Skeletal muscle satellite cell (primary cell): ENCODE measurements around the gene STAMBPL1.
"Not testable (repeated sequence)": the region's sequence is repeated elsewhere in the genome, so short reads cannot be mapped to it uniquely, and the experiment has no call there.

Source experiments
- H3K27me3 ChIP-seq: 2 replicates; pipeline ENCODE4 v1.7.0; 2013; ENCODE audit warnings: low read length; ENCODE audit not compliant: control insufficient read depth, insufficient read depth
- H3K36me3 ChIP-seq: 2 replicates; pipeline ENCODE4 v1.7.0; 2013; ENCODE audit warnings: mild to moderate bottlenecking, control low read depth, low read length; ENCODE audit not compliant: insufficient read depth
- H3K4me1 ChIP-seq: 2 replicates; pipeline ENCODE4 v1.7.0; 2013; ENCODE audit warnings: low read length; ENCODE audit not compliant: control insufficient read depth, insufficient read depth
- H3K4me2 ChIP-seq: 2 replicates; pipeline ENCODE4 v1.7.0; 2013; ENCODE audit warnings: mild to moderate bottlenecking, low read length
- H3K4me3 ChIP-seq: 2 replicates; pipeline ENCODE4 v1.7.0; 2013; ENCODE audit warnings: low read length
- H3K9ac ChIP-seq: 2 replicates; pipeline ENCODE4 v1.7.0; 2013; ENCODE audit warnings: mild to moderate bottlenecking, low read depth, low read length, moderate library complexity
- H3K9me3 ChIP-seq: replicated peaks from 2 replicates; pipeline ENCODE4 v1.7.0; 2013; ENCODE audit warnings: mild to moderate bottlenecking, control low read depth, low read length

STAMBPL1 gene

DNA sequence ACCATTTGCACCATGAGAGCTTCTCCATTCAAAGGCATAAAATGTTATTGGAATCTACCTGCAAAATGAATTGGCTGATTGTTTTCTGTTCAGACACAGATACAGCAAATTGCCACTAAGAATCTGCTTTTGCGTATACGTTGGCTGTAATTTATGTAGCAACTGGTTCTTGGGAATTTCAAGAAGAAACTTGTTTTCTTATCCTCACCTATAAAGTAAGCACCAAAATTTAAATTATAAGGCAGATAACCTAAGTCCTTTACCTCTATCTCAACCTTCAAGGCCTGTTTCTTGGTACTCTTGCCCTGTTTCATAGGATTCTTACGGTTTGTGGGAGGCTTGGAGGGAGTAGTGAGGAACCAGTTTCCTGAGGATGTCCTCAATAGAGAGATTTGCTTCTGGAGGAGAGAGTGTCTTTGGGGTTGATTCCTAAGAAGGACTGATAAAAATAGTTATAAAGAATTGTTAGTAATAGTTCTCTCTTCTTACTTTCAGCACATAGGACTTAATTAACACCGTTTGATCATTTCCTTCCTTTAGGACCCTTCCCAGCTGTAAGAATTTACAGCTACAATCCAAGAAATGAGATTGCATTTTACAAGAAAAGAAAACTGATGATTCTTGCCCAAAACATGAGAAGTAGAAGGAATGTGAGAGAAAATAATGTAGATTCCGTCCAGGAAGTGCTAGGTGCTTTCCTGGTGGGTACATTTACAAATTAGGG is 2.0 kb downstream of the STAMBPL1 start:
- Histone ChIP-seq H3K4me3 (peak overlapping the region; percentile 94), H3K9ac (peak overlapping the region; percentile 93), H3K4me2 (peak overlapping the region; percentile 94), H3K36me3 (no peaks in the 10 kb centered on the region), H3K27me3 (no peaks in the 10 kb centered on the region), H3K4me1 (peaks cover 50% of the 10 kb centered on the region), H3K9me3 (no peaks in the 10 kb centered on the region)

- H3K9me3 ChIP-seq, H3K36me3 ChIP-seq, H3K27me3 ChIP-seq: not testable (repeated sequence)
- H3K9ac ChIP-seq, result peak overlapping the region; percentile 93
- peaks cover 50% of the 10 kb centered on the region for H3K4me1 ChIP-seq
- H3K4me2 ChIP-seq, result peak overlapping the region; percentile 94
- H3K4me3 ChIP-seq, result peak overlapping the region; percentile 94
Measured at GRCh38 chr10:88882646-88883447, 2.8 kb downstream of the STAMBPL1 start.

DNA sequence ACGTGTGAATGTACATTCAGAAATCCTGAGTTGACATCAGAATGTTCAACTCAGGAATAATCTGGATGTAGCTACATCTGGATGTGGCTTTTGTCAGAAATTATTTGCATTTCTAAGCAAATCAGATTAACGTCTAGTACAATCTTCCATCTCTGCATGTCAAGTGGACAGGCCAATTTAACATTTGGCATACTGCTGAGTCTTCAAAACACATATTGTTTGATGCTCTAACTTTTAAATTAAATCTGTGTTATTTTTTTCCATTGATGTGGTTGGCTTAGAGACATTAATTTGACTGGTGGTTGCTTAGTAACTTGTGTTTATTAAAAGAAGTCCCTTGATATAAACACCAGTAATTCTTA is 3.4 kb downstream of the STAMBPL1 start:
- H3K9ac ChIP-seq, result peak overlapping the region; percentile 4

DNA sequence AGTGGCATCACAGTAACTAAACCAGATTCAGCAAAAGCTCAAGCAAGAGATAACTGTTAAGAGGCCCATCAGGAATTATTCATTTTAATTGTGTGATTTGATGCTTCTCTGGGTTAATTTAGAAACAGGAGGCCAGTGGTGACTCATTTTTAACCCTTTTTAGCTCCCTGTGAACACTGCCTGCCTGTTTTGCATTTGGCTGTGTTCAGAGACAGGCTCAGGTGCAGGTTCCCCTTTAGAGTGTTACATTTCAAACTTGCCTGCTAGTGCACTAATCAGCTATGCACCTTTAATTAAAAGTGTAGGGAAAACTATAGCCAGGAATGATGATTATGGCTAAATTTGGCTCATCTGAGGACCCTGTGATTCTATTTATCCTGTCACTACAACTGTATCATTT is 6.5 kb downstream of the STAMBPL1 start:
- no peaks in the 10 kb centered on the region for H3K36me3 ChIP-seq

More for the DNA sequence above, 3.4 kb downstream of the STAMBPL1 start:
- Histone ChIP-seq H3K4me2 (peak overlapping the region; percentile 94), H3K4me3 (peak overlapping the region; percentile 31), H3K36me3 (no peaks in the 10 kb centered on the region), H3K4me1 (peaks cover 55% of the 10 kb centered on the region), H3K9me3 (no peaks in the 10 kb centered on the region), H3K27me3 (no peaks in the 10 kb centered on the region)

GRCh38 chr10:88888810-88889445 is 8.9 kb downstream of the STAMBPL1 start:
- H3K9me3 ChIP-seq, result no peaks in the 10 kb centered on the region
- H3K36me3 ChIP-seq, result no peaks in the 10 kb centered on the region
- peaks cover 79% of the 10 kb centered on the region for H3K4me1 ChIP-seq
- H3K9ac ChIP-seq, result no peak overlapping the region
- no peak overlapping the region for H3K4me2 ChIP-seq
- H3K27me3 ChIP-seq, result no peaks in the 10 kb centered on the region
- H3K4me3 ChIP-seq, result no peak overlapping the region

More for the DNA sequence above, 6.5 kb downstream of the STAMBPL1 start:
- H3K4me2 ChIP-seq, result no peak overlapping the region
- H3K9me3 ChIP-seq, result no peaks in the 10 kb centered on the region
- no peaks in the 10 kb centered on the region for H3K27me3 ChIP-seq
- H3K4me3 ChIP-seq, result no peak overlapping the region
- H3K9ac ChIP-seq, result no peak overlapping the region
- H3K4me1 ChIP-seq, result peaks cover 75% of the 10 kb centered on the region

DNA sequence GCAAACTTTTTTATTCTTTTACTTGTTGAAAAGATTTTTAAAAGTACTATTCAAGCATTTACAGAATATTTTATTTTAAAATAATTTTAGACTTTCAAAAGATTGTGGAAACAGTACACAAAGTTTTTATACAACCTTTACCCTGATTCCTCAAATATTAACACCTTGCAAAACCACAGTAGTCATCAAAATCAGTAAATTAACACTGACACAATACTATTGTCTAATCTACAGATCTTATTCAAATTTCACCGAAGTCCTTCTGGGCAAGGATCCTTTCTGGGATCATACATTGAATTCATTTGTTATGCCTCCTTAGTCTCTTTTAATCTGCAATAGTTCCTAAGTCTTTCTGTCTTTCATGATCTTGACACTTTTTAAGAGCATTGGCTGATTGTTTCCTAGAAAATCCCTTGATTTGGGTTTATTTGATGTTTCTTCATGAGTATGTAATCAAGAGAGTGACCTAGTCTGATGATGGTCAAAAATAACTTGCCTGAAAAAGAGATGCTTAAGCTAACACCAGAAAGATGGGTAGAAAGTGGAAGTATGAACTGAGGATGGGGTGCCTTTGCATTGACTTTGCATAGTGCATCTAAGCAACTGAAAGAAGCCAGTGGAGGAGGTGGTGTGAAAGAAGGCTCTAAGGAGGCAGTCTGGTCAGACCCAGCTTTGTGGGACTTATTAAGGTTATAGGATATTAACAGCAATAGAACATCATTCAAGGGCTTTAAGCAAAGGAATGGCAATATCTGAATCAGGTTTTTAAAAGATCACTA is 9.7 kb downstream of the STAMBPL1 start:
- no peak overlapping the region for H3K4me2 ChIP-seq
- no peak overlapping the region for H3K4me3 ChIP-seq
- no peak overlapping the region for H3K9ac ChIP-seq
- no peaks in the 10 kb centered on the region for H3K27me3 ChIP-seq
- peaks cover 75% of the 10 kb centered on the region for H3K4me1 ChIP-seq
- H3K36me3 ChIP-seq, result no peaks in the 10 kb centered on the region
- H3K9me3 ChIP-seq, result no peaks in the 10 kb centered on the region

DNA sequence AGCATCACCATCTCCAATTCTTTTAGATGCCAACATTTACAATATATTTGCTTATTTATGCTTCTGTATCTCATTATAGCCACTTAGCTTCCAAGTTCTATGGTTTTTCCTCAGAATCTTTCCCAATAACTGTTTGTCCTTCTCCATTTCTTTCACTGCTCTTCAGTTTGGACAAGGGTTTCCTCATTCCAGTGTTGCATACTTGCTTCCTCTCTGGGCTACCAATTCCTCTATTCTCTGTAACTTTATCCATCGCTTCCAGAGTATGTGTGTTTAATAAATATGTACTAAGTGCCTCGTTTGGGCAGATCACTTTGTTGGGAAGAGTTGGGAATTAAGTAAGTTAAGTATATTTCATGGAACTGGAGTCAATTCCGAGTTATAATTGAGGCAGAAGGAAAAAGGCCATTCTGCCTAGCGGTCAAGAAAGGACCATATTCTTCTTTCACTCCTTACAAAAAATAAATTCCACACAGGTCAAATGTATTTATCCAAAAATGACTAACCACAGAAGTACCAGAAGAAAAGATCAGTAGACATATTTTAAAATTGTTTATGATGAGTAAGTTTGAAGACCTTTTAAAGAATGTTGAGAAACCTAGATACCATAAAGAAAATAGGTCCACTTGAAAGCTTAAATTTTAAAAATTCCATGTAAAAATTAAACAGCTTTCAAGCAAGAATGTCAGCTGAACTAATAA is 10.8 kb downstream of the STAMBPL1 start:
- no peaks in the 10 kb centered on the region for H3K36me3 ChIP-seq
- no peak overlapping the region for H3K9ac ChIP-seq
- peak overlapping the region; percentile 17 for H3K4me2 ChIP-seq
- no peaks in the 10 kb centered on the region for H3K9me3 ChIP-seq
- no peaks in the 10 kb centered on the region for H3K27me3 ChIP-seq
- no peak overlapping the region for H3K4me3 ChIP-seq
- peaks cover 72% of the 10 kb centered on the region for H3K4me1 ChIP-seq

- Histone ChIP-seq H3K9ac (peak overlapping the region; percentile 32), H3K4me2 (peak overlapping the region; percentile 42), H3K4me3 (peak overlapping the region; percentile 8), H3K27me3 (no peaks in the 10 kb centered on the region), H3K9me3 (no peaks in the 10 kb centered on the region), H3K36me3 (peaks cover 6% of the 10 kb centered on the region), H3K4me1 (peaks cover 78% of the 10 kb centered on the region)
Measured at GRCh38 chr10:88892222-88892967, 12.3 kb downstream of the STAMBPL1 start.

DNA sequence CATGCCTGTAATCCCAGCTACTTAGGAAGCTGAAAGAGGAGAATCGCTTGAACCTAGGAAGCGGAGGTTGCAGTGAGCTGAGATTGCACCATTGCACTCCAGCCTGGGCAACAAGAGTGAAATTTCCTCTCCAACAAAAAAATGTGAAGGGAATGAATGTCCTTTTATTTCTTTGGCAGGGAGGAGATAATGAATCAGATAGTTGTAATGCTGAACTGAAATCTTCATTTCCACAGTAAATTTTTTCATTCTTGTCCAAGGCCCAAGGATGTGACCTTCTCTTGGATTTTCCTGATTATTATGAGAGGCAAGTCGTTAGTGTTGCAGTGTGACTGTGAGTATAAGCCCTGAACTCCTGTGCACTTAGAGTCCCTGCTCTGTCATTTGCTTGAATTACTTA is 13.6 kb downstream of the STAMBPL1 start:
- H3K4me3 ChIP-seq, result no peak overlapping the region
- H3K36me3 ChIP-seq, result peaks cover 6% of the 10 kb centered on the region
- peaks cover 76% of the 10 kb centered on the region for H3K4me1 ChIP-seq
- no peaks in the 10 kb centered on the region for H3K9me3 ChIP-seq
- no peaks in the 10 kb centered on the region for H3K27me3 ChIP-seq
- peak overlapping the region; percentile 9 for H3K4me2 ChIP-seq
- no peak overlapping the region for H3K9ac ChIP-seq

GRCh38 chr10:88895250-88895649 is 15.2 kb downstream of the STAMBPL1 start:
- no peaks in the 10 kb centered on the region for H3K9me3 ChIP-seq
- no peak overlapping the region for H3K9ac ChIP-seq
- H3K4me2 ChIP-seq, result no peak overlapping the region
- H3K4me3 ChIP-seq, result no peak overlapping the region
- H3K4me1 ChIP-seq, result peaks cover 60% of the 10 kb centered on the region
- H3K27me3 ChIP-seq, result no peaks in the 10 kb centered on the region
- peaks cover 6% of the 10 kb centered on the region for H3K36me3 ChIP-seq
